Measurements from ENCODE around the gene PLXDC1. TPM values are rescaled to one million over a fixed set of nuclear protein-coding genes. Genes with fewer than 3 reads are reported as not detected.

Gene PLXDC1
- total RNA-seq, 1 donor from 2014 or later: under 0.01 TPM

- Histone ChIP-seq H3K36me3 (ENCODE audit: control insufficient read depth, insufficient read depth, low read length) (no peaks in the 10 kb centered on the region), H3K27me3 (ENCODE audit: control insufficient read depth, insufficient read depth, low read length) (peaks cover 2% of the 10 kb centered on the region), H3K4me3 (ENCODE audit: low read depth, low read length) (no peak overlapping the region)
- TF ChIP-seq, protein P1, sequence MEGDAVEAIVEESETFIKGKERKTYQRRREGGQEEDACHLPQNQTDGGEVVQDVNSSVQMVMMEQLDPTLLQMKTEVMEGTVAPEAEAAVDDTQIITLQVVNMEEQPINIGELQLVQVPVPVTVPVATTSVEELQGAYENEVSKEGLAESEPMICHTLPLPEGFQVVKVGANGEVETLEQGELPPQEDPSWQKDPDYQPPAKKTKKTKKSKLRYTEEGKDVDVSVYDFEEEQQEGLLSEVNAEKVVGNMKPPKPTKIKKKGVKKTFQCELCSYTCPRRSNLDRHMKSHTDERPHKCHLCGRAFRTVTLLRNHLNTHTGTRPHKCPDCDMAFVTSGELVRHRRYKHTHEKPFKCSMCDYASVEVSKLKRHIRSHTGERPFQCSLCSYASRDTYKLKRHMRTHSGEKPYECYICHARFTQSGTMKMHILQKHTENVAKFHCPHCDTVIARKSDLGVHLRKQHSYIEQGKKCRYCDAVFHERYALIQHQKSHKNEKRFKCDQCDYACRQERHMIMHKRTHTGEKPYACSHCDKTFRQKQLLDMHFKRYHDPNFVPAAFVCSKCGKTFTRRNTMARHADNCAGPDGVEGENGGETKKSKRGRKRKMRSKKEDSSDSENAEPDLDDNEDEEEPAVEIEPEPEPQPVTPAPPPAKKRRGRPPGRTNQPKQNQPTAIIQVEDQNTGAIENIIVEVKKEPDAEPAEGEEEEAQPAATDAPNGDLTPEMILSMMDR (IDR thresholded peaks at IDR 0.05; ENCODE audit: insufficient read depth, low read length, severe bottlenecking): no peak
- DNase-seq (ENCODE audit: low read depth): peak; percentile 85
- FAIRE-seq: peak; percentile 77
These were observed 7.0 kb downstream of the PLXDC1 start for GRCh38 chr17:39144416-39144840.

- no peak overlapping the region for H3K4me3 ChIP-seq (ENCODE audit: low read depth, low read length)
- FAIRE-seq (no peak), DNase-seq (ENCODE audit: low read depth) (no peak)
- peaks cover 2% of the 10 kb centered on the region for H3K27me3 ChIP-seq (ENCODE audit: control insufficient read depth, insufficient read depth, low read length)
- TF ChIP-seq, protein P1 (IDR thresholded peaks at IDR 0.05; ENCODE audit: insufficient read depth, low read length, severe bottlenecking): no peak
- no peaks in the 10 kb centered on the region for H3K36me3 ChIP-seq (ENCODE audit: control insufficient read depth, insufficient read depth, low read length)
These were observed 7.8 kb downstream of the PLXDC1 start for GRCh38 chr17:39143552-39144093.

DNA sequence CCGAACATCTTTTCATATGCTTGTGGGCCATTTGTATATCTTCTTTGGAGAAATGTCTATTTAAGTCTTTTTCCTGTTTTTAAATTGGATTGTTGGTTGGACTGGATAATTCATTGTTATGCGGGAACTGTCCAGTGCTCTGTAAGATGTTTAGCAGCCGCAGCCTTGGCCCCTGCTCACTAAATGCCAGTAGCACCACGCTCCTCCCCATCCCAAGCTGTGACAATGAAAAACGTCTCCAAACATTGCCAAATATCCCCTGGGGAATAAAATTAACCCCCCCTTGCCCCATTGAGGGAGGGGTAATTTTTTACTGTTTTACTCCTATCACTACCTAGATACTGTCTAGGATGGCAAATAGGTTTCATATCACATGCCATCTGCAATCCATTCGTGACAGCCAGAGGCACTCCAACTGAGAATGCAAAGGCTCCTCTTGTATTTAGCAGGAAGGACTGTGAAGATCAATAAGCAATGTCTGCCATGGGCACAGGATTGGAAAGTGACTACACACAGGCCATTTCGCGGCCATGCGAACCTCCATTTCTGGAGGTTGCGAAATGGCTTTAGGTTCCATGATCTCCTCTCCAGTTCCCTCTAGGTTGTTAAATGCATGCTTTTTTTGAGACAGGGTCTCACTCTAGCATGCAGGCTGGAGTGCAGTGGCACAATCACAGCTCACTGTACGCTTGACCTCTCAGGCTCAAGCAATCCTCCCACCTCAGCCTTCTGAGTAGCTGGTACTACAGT lies 9.3 kb downstream of the PLXDC1 start:
- DNase-seq (ENCODE audit: low read depth) (no peak), FAIRE-seq (peak; percentile 50)
- Histone ChIP-seq H3K27me3 (ENCODE audit: control insufficient read depth, insufficient read depth, low read length) (no peaks in the 10 kb centered on the region), H3K4me3 (ENCODE audit: low read depth, low read length) (no peak overlapping the region), H3K36me3 (ENCODE audit: control insufficient read depth, insufficient read depth, low read length) (no peaks in the 10 kb centered on the region)
- TF ChIP-seq, protein P1 (IDR thresholded peaks at IDR 0.05; ENCODE audit: insufficient read depth, low read length, severe bottlenecking): no peak

GRCh38 chr17:39141294-39141693 lies 10.1 kb downstream of the PLXDC1 start:
- Histone ChIP-seq H3K36me3 (ENCODE audit: control insufficient read depth, insufficient read depth, low read length) (no peaks in the 10 kb centered on the region), H3K27me3 (ENCODE audit: control insufficient read depth, insufficient read depth, low read length) (no peaks in the 10 kb centered on the region), H3K4me3 (ENCODE audit: low read depth, low read length) (no peak overlapping the region)
- TF ChIP-seq, protein P1 (IDR thresholded peaks at IDR 0.05; ENCODE audit: insufficient read depth, low read length, severe bottlenecking): no peak
- DNase-seq (ENCODE audit: low read depth): no peak
- FAIRE-seq: no peak

- FAIRE-seq (no peak), DNase-seq (ENCODE audit: low read depth) (no peak)
- Histone ChIP-seq H3K36me3 (ENCODE audit: control insufficient read depth, insufficient read depth, low read length) (no peaks in the 10 kb centered on the region), H3K4me3 (ENCODE audit: low read depth, low read length) (no peak overlapping the region), H3K27me3 (ENCODE audit: control insufficient read depth, insufficient read depth, low read length) (no peaks in the 10 kb centered on the region)
- TF ChIP-seq, protein P1 (IDR thresholded peaks at IDR 0.05; ENCODE audit: insufficient read depth, low read length, severe bottlenecking): no peak
These were observed 11.9 kb downstream of the PLXDC1 start for GRCh38 chr17:39139561-39139960.

Measured in bronchial epithelial cell (primary cell).